Esophagus squamous epithelium (tissue), 5 donors: Measurements from ENCODE around the gene DUS2. TPM values are rescaled to one million over a fixed set of nuclear protein-coding genes. Genes with fewer than 3 reads are reported as not detected.

Experiments
- DNase-seq: peaks from one replicate; lab custom pipeline; 2025; lab: John Stamatoyannopoulos, UW
- H3K27ac ChIP-seq, 4 donors: fragments of 200-600 bp; sonication (generic); one replicate each; pipeline ENCODE4 v1.5.1; 2016 to 2019; ENCODE audit warnings: mild to moderate bottlenecking in 1 of 4
- H3K27me3 ChIP-seq, 4 donors: fragments of 200-600 bp; sonication (generic); 1 replicate in 3 of 4; 2 replicates in 1 of 4; pipeline versions ENCODE4 v1.5.1 to v1.6.0; 2017 to 2021; ENCODE audit warnings: antibody characterized with exemption in 1 of 4
- H3K36me3 ChIP-seq, 3 donors: fragments of 200-600 bp; sonication (generic); one replicate each; pipeline ENCODE4 v1.5.1; 2016 to 2019
- H3K4me1 ChIP-seq, 3 donors: fragments of 200-600 bp; sonication (generic); one replicate each; pipeline ENCODE4 v1.5.1; 2017 to 2019
- H3K4me3 ChIP-seq, 4 donors: fragments of 200-600 bp; sonication (generic); 1 replicate in 3 of 4; 2 replicates in 1 of 4; pipeline ENCODE4 v1.5.1; 2016 to 2019; ENCODE audit warnings: mild to moderate bottlenecking in 2 of 4, moderate library complexity in 1 of 4
- H3K9me3 ChIP-seq, 3 donors: fragments of 200-600 bp; sonication (generic); one replicate each; pipeline ENCODE4 v1.5.1; 2016 to 2019
- CTCF ChIP-seq, 6 experiments: fragments of 450-650 bp in 4 of 6; fragments of 200-600 bp in 2 of 6; sonication (generic) in 2 of 6; IDR thresholded peaks; one replicate each; pipeline ENCODE4 v1.5.1; 2016 to 2019; ENCODE audit warnings: antibody characterized with exemption in 6 of 6, mild to moderate bottlenecking in 4 of 6, moderate library complexity in 4 of 6
- POLR2A ChIP-seq, 4 donors: fragments of 450-650 bp; IDR thresholded peaks; one replicate each; pipeline ENCODE4 v1.6.1; 2017; ENCODE audit warnings: antibody characterized with exemption in 4 of 4, mild to moderate bottlenecking in 4 of 4, moderate library complexity in 3 of 4
- WGBS, 2 donors: methylation state at CpG; one replicate each; pipeline ENCODE4 v1.1.5; 2018; 5-methylcytosine and 5-hydroxymethylcytosine counted together
- intact Hi-C: fragments of 100-400 bp; cut with DNase I; formaldehyde crosslinking; loops from one replicate; pipeline ENCODE4 v1.15.0; 2022
- total RNA-seq, 4 donors: library from RNA; depleted of rRNA; stranded (reverse); fragments of >200 nt; gene quantifications; one replicate each; pipeline ENCODE4 v1.1.0, GENCODE V29; 2016
- donor health status: DM: yes; HTN: yes; CAD: no.

DUS2 gene
- total RNA-seq, 4 donors from 2014 or later = 9.9 to 26.1 (median 14.7) TPM

GRCh38 chr16:68086860-68087268 lies 63.8 kb downstream of the DUS2 start:
- Histone ChIP-seq H3K27ac (peak overlapping the region; percentile 56 to 98 (median 90)), H3K4me3 (peak overlapping the region; percentile 72 to 89 (median 83)), H3K27me3 (no peaks in the 10 kb centered on the region), H3K4me1 (peaks cover 22 to 83% (median 29%) of the 10 kb centered on the region in 3 donors), H3K9me3 (no peaks in the 10 kb centered on the region), H3K36me3 (no peaks in the 10 kb centered on the region)
- no peak for TF ChIP-seq CTCF (IDR thresholded peaks at IDR 0.05)
- no peak for TF ChIP-seq POLR2A (IDR thresholded peaks at IDR 0.05)
- no peak for DNase-seq
- intact Hi-C loops = loop anchor here (10.0 kb wide), 1 partner anchor 148 kb away; the partner anchor contains the start of gene ESRP2
- WGBS, 2 donors = 2 to 3% methylated on average over 6 of the region's 6 CpGs

- Histone ChIP-seq H3K9me3 (no peaks in the 10 kb centered on the region), H3K4me3 (no peak overlapping the region), H3K4me1 (peaks cover 30 to 83% (median 30%) of the 10 kb centered on the region in 3 donors), H3K27ac (peak overlapping the region in 1 of 4 donors; percentile 98), H3K27me3 (no peaks in the 10 kb centered on the region), H3K36me3 (no peaks in the 10 kb centered on the region)
- DNase-seq = no peak
- TF ChIP-seq CTCF (IDR thresholded peaks at IDR 0.05) = no peak
- no peak for TF ChIP-seq POLR2A (IDR thresholded peaks at IDR 0.05)
- 54 to 61% methylated on average over 2 of the region's 2 CpGs for WGBS, 2 donors
- intact Hi-C loops = loop anchor here (10.0 kb wide), 1 partner anchor 147 kb away; the partner anchor contains the start of gene ESRP2
Observed at GRCh38 chr16:68087688-68088087, 64.6 kb downstream of the DUS2 start.

- no peak overlapping the region for H3K27ac ChIP-seq
- no peak overlapping the region for H3K4me3 ChIP-seq
- intact Hi-C loops = loop anchor here (10.0 kb wide), 1 partner anchor 146 kb away; the partner anchor contains the start of gene ESRP2
- DNase-seq = no peak
- peaks cover 30 to 84% (median 37%) of the 10 kb centered on the region in 3 donors for H3K4me1 ChIP-seq
- WGBS, 2 donors = 81 to 84% methylated on average over 9 of the region's 9 CpGs
- no peaks in the 10 kb centered on the region for H3K9me3 ChIP-seq
- no peaks in the 10 kb centered on the region for H3K27me3 ChIP-seq
- TF ChIP-seq CTCF (IDR thresholded peaks at IDR 0.05) (no peak), POLR2A (IDR thresholded peaks at IDR 0.05) (no peak)
- H3K36me3 ChIP-seq = no peaks in the 10 kb centered on the region
Observed at GRCh38 chr16:68088130-68088972, 65.3 kb downstream of the DUS2 start.

- intact Hi-C loops = loop anchor here (10.0 kb wide), 1 partner anchor 146 kb away; the partner anchor contains the start of gene ESRP2
- H3K27me3 ChIP-seq = no peaks in the 10 kb centered on the region
- H3K9me3 ChIP-seq = no peaks in the 10 kb centered on the region
- TF ChIP-seq CTCF (IDR thresholded peaks at IDR 0.05) (no peak), POLR2A (IDR thresholded peaks at IDR 0.05) (no peak)
- no peak overlapping the region for H3K27ac ChIP-seq
- peaks cover 24 to 84% (median 33%) of the 10 kb centered on the region in 3 donors for H3K4me1 ChIP-seq
- H3K36me3 ChIP-seq = no peaks in the 10 kb centered on the region
- no peak overlapping the region for H3K4me3 ChIP-seq
- DNase-seq = no peak
- WGBS, 2 donors = 81 to 83% methylated on average over 4 of the region's 4 CpGs
Observed at GRCh38 chr16:68089067-68089466, 66.0 kb downstream of the DUS2 start.

GRCh38 chr16:68090130-68090529 lies 67.0 kb downstream of the DUS2 start:
- peak overlapping the region in 1 of 4 donors; percentile 16 for H3K27ac ChIP-seq
- intact Hi-C loops = no loop called here
- H3K4me3 ChIP-seq = no peak overlapping the region
- DNase-seq = no peak
- no peaks in the 10 kb centered on the region for H3K27me3 ChIP-seq
- no peaks in the 10 kb centered on the region for H3K36me3 ChIP-seq
- H3K9me3 ChIP-seq = no peaks in the 10 kb centered on the region
- no peak for TF ChIP-seq POLR2A (IDR thresholded peaks at IDR 0.05)
- TF ChIP-seq CTCF (IDR thresholded peaks at IDR 0.05) = no peak
- peaks cover 20 to 87% (median 29%) of the 10 kb centered on the region in 3 donors for H3K4me1 ChIP-seq
- 35 to 41% methylated on average over 3 of the region's 3 CpGs for WGBS, 2 donors
